HepG2 (cell line): ENCODE results near the gene SHANK3. TPM values are rescaled to one million over a fixed set of nuclear protein-coding genes. Genes with fewer than 3 reads are reported as not detected.
"Not testable (repeated sequence)": the region's sequence is repeated elsewhere in the genome, so short reads cannot be mapped to it uniquely, and the experiment has no call there.

ENCODE experiments used
- ARID3A ChIP-seq: IDR thresholded peaks from 2 replicates; pipeline ENCODE4 v1.6.1; 2012; ENCODE audit warnings: low read depth, low read length, improper control_type of control experiment
- BCL6 ChIP-seq: IDR thresholded peaks from 2 replicates; pipeline ENCODE4 v1.6.1; 2016; ENCODE audit warnings: missing genetic modification reagents, missing compliant biosample characterization
- GMEB1 ChIP-seq: sonication (generic); formaldehyde crosslinking; IDR thresholded peaks from 2 replicates; pipeline ENCODE4 v1.5.1; 2020; ENCODE audit warnings: missing genetic modification reagents, mild to moderate bottlenecking, borderline replicate concordance
- HDAC2 ChIP-seq: sonication (generic); formaldehyde crosslinking; IDR thresholded peaks from 2 replicates; pipeline ENCODE4 v1.4.0; 2020; ENCODE audit warnings: missing genetic modification reagents
- IKZF5 ChIP-seq: IDR thresholded peaks from 2 replicates; pipeline ENCODE4 v1.6.1; 2018; ENCODE audit warnings: missing genetic modification reagents, mild to moderate bottlenecking, missing compliant biosample characterization
- KAT8 ChIP-seq: IDR thresholded peaks from 2 replicates; pipeline ENCODE4 v1.6.1; 2016; ENCODE audit warnings: missing genetic modification reagents, missing compliant biosample characterization
- KDM6A ChIP-seq: IDR thresholded peaks from 2 replicates; pipeline ENCODE4 v1.6.1; 2016; ENCODE audit warnings: low read depth
- LCORL ChIP-seq, 2 experiments: fragments of 450-650 bp in 1 of 2; sonication (generic) in 1 of 2; formaldehyde crosslinking in 1 of 2; IDR thresholded peaks; 2 replicates each; pipeline versions ENCODE4 v1.5.0 to v1.6.1; 2017 to 2020; ENCODE audit warnings: antibody characterized with exemption in 1 of 2, missing genetic modification reagents in 1 of 2
- MED1 ChIP-seq: sonication (generic); formaldehyde crosslinking; IDR thresholded peaks from 2 replicates; pipeline ENCODE4 v1.4.0; 2020; ENCODE audit warnings: missing genetic modification reagents
- MTA1 ChIP-seq: sonication (generic); formaldehyde crosslinking; IDR thresholded peaks from 2 replicates; pipeline ENCODE4 v1.4.0; 2020; ENCODE audit warnings: missing genetic modification reagents, mild to moderate bottlenecking, borderline replicate concordance
- NR2C2 ChIP-seq: sonication (generic); formaldehyde crosslinking; IDR thresholded peaks from 2 replicates; pipeline ENCODE4 v1.4.0; 2020; ENCODE audit warnings: missing genetic modification reagents, mild to moderate bottlenecking, moderate library complexity, borderline replicate concordance
- PITX1 ChIP-seq: sonication (generic); formaldehyde crosslinking; IDR thresholded peaks from 2 replicates; pipeline ENCODE4 v1.5.1; 2020; ENCODE audit warnings: mild to moderate bottlenecking, missing genetic modification reagents
- SALL1 ChIP-seq: sonication (generic); formaldehyde crosslinking; IDR thresholded peaks from 2 replicates; pipeline ENCODE4 v1.8.0; 2022; ENCODE audit warnings: mild to moderate bottlenecking, missing genetic modification reagents
- SALL2 ChIP-seq: sonication (generic); formaldehyde crosslinking; IDR thresholded peaks from 2 replicates; pipeline ENCODE4 v1.8.1; 2023; ENCODE audit warnings: mild to moderate bottlenecking, missing genetic modification reagents, inconsistent platforms
- SIX4 ChIP-seq: sonication (generic); formaldehyde crosslinking; IDR thresholded peaks from 2 replicates; pipeline ENCODE4 v1.4.0; 2020; ENCODE audit warnings: missing genetic modification reagents
- SNAPC2 ChIP-seq: sonication (generic); formaldehyde crosslinking; IDR thresholded peaks from 2 replicates; pipeline ENCODE4 v1.8.1; 2022; ENCODE audit warnings: mild to moderate bottlenecking, missing genetic modification reagents
- SOX6 ChIP-seq, 2 experiments: fragments of 450-650 bp in 1 of 2; sonication (generic) in 1 of 2; formaldehyde crosslinking in 1 of 2; IDR thresholded peaks; 2 replicates each; pipeline versions ENCODE4 v1.4.0 to v1.6.1; 2017 to 2020; ENCODE audit warnings: antibody characterized with exemption in 1 of 2, mild to moderate bottlenecking in 1 of 2, missing genetic modification reagents in 1 of 2
- TARDBP ChIP-seq: sonication (generic); formaldehyde crosslinking; IDR thresholded peaks from 2 replicates; pipeline ENCODE4 v1.8.0; 2022; ENCODE audit warnings: mild to moderate bottlenecking, missing genetic modification reagents
- UBTF ChIP-seq: sonication (generic); formaldehyde crosslinking; IDR thresholded peaks from 2 replicates; pipeline ENCODE4 v1.4.0; 2020; ENCODE audit warnings: mild to moderate bottlenecking, missing genetic modification reagents
- ZMYM2 ChIP-seq: sonication (generic); formaldehyde crosslinking; IDR thresholded peaks from 2 replicates; pipeline ENCODE4 v1.8.0; 2022; ENCODE audit warnings: mild to moderate bottlenecking, missing genetic modification reagents
- ZNF124 ChIP-seq: sonication (generic); formaldehyde crosslinking; IDR thresholded peaks from 2 replicates; pipeline ENCODE4 v1.4.0; 2020; ENCODE audit warnings: missing genetic modification reagents
- ZNF24 ChIP-seq: fragments of 450-650 bp; IDR thresholded peaks from 2 replicates; pipeline ENCODE4 v1.6.1; 2017; ENCODE audit warnings: antibody characterized with exemption, mild to moderate bottlenecking
- ZNF460 ChIP-seq: sonication (generic); formaldehyde crosslinking; IDR thresholded peaks from 2 replicates; pipeline ENCODE4 v1.5.1; 2020; ENCODE audit warnings: missing genetic modification reagents, mild to moderate bottlenecking, borderline replicate concordance
- ZNF614 ChIP-seq: IDR thresholded peaks from 2 replicates; pipeline ENCODE4 v1.6.1; 2018; ENCODE audit warnings: missing biosample characterization, missing genetic modification reagents, inconsistent platforms, borderline replicate concordance
- polyA plus RNA-seq, 8 experiments: library from polyadenylated mRNA; depleted of rRNA in 3 of 8; stranded (reverse) in 7 of 8; unstranded in 1 of 8; fragments of >200 nt; fragmentation: Illumina TruSeq in 4 of 8; extraction: Trizol in 4 of 8; gene quantifications; 2 replicates each; pipeline versions ENCODE4 v1.2.1 to v1.2.3, GENCODE V29; 2011 to 2016; ENCODE audit warnings: low read depth in 4 of 8, missing spikeins in 1 of 8, mixed read lengths in 1 of 8; ENCODE audit not compliant: insufficient read depth in 1 of 8
- total RNA-seq, 5 experiments: library from RNA; depleted of rRNA; stranded (reverse); fragments of >200 nt; fragmentation: Illumina TruSeq; extraction: Trizol; gene quantifications; 2 replicates each; pipeline ENCODE4 v1.2.3, GENCODE V29; 2016; ENCODE audit warnings: low read depth in 1 of 5

The SHANK3 gene
- total and polyA plus RNA-seq, 2 of the 13 experiments (the other 11 are each of a cell fraction or from before 2014, with no cell fraction given): 2.9 to 4.6 TPM

GRCh38 chr22:50640296-50640695 lies 32.3 kb upstream of the SHANK3 start (continued):
- TF ChIP-seq ARID3A: 0 out of 2 replicates have a peak, but pooled peaks have one; percentile 17
- TF ChIP-seq SALL2 (CRISPR knock-in tag): 0 out of 2 replicates have a peak, but pooled peaks have one; percentile 18
- TF ChIP-seq ZNF614: 0 out of 2 replicates have a peak, but pooled peaks have one; percentile 27
- TF ChIP-seq ZNF124 (CRISPR knock-in tag): 0 out of 2 replicates have a peak, but pooled peaks have one; percentile 19
- TF ChIP-seq LCORL (IDR thresholded peaks at IDR 0.05): peak; percentile 16; the same call in 1 of the 2 replicates
- not testable (repeated sequence) for TF ChIP-seq LCORL (CRISPR knock-in tag; IDR thresholded peaks at IDR 0.05); SOX6 (IDR thresholded peaks at IDR 0.05)
- TF ChIP-seq PITX1 (CRISPR knock-in tag): peak; percentile 29; the same call in 1 of the 2 replicates
- TF ChIP-seq SNAPC2 (CRISPR knock-in tag): peak; percentile 29; the same call in 1 of the 2 replicates
- TF ChIP-seq SALL1 (CRISPR knock-in tag): peak; percentile 32; the same call in 1 of the 2 replicates
- TF ChIP-seq SOX6 (CRISPR knock-in tag; IDR thresholded peaks at IDR 0.05): peak; percentile 31; the same call in 1 of the 2 replicates
- TF ChIP-seq ZNF460 (CRISPR knock-in tag): peak; percentile 94
- peak; percentile 47; the same call in 1 of the 2 replicates for TF ChIP-seq IKZF5 (CRISPR knock-in tag)
- TF ChIP-seq ZMYM2 (CRISPR knock-in tag): peak; percentile 75; the same call in 1 of the 2 replicates
- TF ChIP-seq MTA1 (CRISPR knock-in tag): peak; percentile 62
- TF ChIP-seq BCL6 (CRISPR knock-in tag): peak; percentile 56
- peak; percentile 44; the same call in 1 of the 2 replicates for TF ChIP-seq HDAC2 (CRISPR knock-in tag)
- 0 out of 2 replicates have a peak, but pooled peaks have one; percentile 19 for TF ChIP-seq GMEB1
- TF ChIP-seq NR2C2: peak; percentile 66
- 0 out of 2 replicates have a peak, but pooled peaks have one; percentile 13 for TF ChIP-seq UBTF (CRISPR knock-in tag)
- TF ChIP-seq MED1 (CRISPR knock-in tag): peak; percentile 20; the same call in 1 of the 2 replicates
- TF ChIP-seq ZNF24: peak; percentile 78; the same call in 1 of the 2 replicates
- TF ChIP-seq KAT8: 0 out of 2 replicates have a peak, but pooled peaks have one; percentile 12
- TF ChIP-seq KDM6A: peak; percentile 57
- 0 out of 2 replicates have a peak, but pooled peaks have one; percentile 33 for TF ChIP-seq SIX4
- peak; percentile 80 for TF ChIP-seq TARDBP
